GM18870 (cell line): ENCODE results near the gene HPGDS.
"Not testable (repeated sequence)": the region's sequence is repeated elsewhere in the genome, so short reads cannot be mapped to it uniquely, and the experiment has no call there.

ENCODE experiments used
- ATAC-seq: cut with Tn5 transposase; IDR thresholded peaks from one replicate; pipeline ENCODE4 v1.9.1; 2021; ENCODE audit warnings: moderate library complexity; ENCODE audit not compliant: unreplicated experiment

HPGDS gene

GRCh38 chr4:94358101-94358500, 15.5 kb upstream of the HPGDS start:
- ATAC-seq = no peak

- ATAC-seq = no peak
Measured at GRCh38 chr4:94357624-94358023, 15.0 kb upstream of the HPGDS start.

- no peak for ATAC-seq
Measured at GRCh38 chr4:94356444-94356843, 13.8 kb upstream of the HPGDS start.

- ATAC-seq = no peak
Measured at GRCh38 chr4:94354474-94354896, 11.8 kb upstream of the HPGDS start.

- ATAC-seq = no peak
Measured at GRCh38 chr4:94352996-94353395, 10.4 kb upstream of the HPGDS start.

- no peak for ATAC-seq
Measured at GRCh38 chr4:94352163-94352562, 9.5 kb upstream of the HPGDS start.

- ATAC-seq = no peak
Measured at GRCh38 chr4:94351319-94351718, 8.7 kb upstream of the HPGDS start.

- no peak for ATAC-seq
Measured at GRCh38 chr4:94350095-94350494, 7.5 kb upstream of the HPGDS start.

- no peak for ATAC-seq
Measured at GRCh38 chr4:94349193-94349592, 6.6 kb upstream of the HPGDS start.

GRCh38 chr4:94348666-94349065, 6.0 kb upstream of the HPGDS start:
- no peak for ATAC-seq

- ATAC-seq = no peak
Measured at GRCh38 chr4:94346541-94346940, 3.9 kb upstream of the HPGDS start.

GRCh38 chr4:94345969-94346368, 3.3 kb upstream of the HPGDS start:
- ATAC-seq = no peak

GRCh38 chr4:94345266-94345665, 2.6 kb upstream of the HPGDS start:
- ATAC-seq = no peak

- no peak for ATAC-seq
Measured at GRCh38 chr4:94344457-94344856, 1.8 kb upstream of the HPGDS start.

GRCh38 chr4:94341481-94342370, 910 bp downstream of the HPGDS start:
- no peak for ATAC-seq

GRCh38 chr4:94339779-94340178, 2.9 kb downstream of the HPGDS start:
- no peak for ATAC-seq

- peak; percentile 73 for ATAC-seq
Measured at GRCh38 chr4:94338681-94339351, 3.8 kb downstream of the HPGDS start.

GRCh38 chr4:94336791-94337190, 5.8 kb downstream of the HPGDS start:
- not testable (repeated sequence) for ATAC-seq

GRCh38 chr4:94336303-94336702, 6.3 kb downstream of the HPGDS start:
- no peak for ATAC-seq

- no peak for ATAC-seq
Measured at GRCh38 chr4:94334962-94335361, 7.7 kb downstream of the HPGDS start.

- no peak for ATAC-seq
Measured at GRCh38 chr4:94334476-94334875, 8.2 kb downstream of the HPGDS start.

- no peak for ATAC-seq
Measured at GRCh38 chr4:94333866-94334265, 8.8 kb downstream of the HPGDS start.
